ENCODE results near the gene ENAM. TPM values are rescaled to one million over a fixed set of nuclear protein-coding genes. Genes with fewer than 3 reads are reported as not detected.

Gene ENAM
- polyA plus RNA-seq (2013, experiment 1 of 4) = not detected
- polyA plus RNA-seq (2013, experiment 2 of 4) = not detected
- polyA plus RNA-seq (2013, experiment 3 of 4) = not detected
- not detected for polyA plus RNA-seq (2013, experiment 4 of 4)

GRCh38 chr4:70628444-70628843, at the start of gene ENAM:
ENAM (plus strand) TSS chr4:70628744; CDS start chr4:70629501, 757 bp downstream.
- 92 to 93% methylated on average over 2 of the region's 2 CpGs for WGBS, 2 experiments

GRCh38 chr4:70581980-70582379, 46.6 kb upstream of the ENAM start:
- H3K9me3 ChIP-seq (ENCODE audit: control insufficient read depth, low read length) = no peaks in the 10 kb centered on the region
- 95% methylated on average over 2 of the region's 2 CpGs for WGBS, 2 experiments
- H3K4me3 ChIP-seq (ENCODE audit: insufficient read depth, low read depth, low read length) = no peak overlapping the region
- H3K36me3 ChIP-seq (ENCODE audit: control insufficient read depth, insufficient read depth, low read length) = no peaks in the 10 kb centered on the region
- H3K27ac ChIP-seq (ENCODE audit: insufficient read depth, low read depth, low read length, poor library complexity, severe bottlenecking) = no peak overlapping the region
- H3K4me1 ChIP-seq (ENCODE audit: control insufficient read depth, insufficient read depth, low read length) = no peaks in the 10 kb centered on the region
- no peaks in the 10 kb centered on the region for H3K27me3 ChIP-seq (ENCODE audit: control insufficient read depth, insufficient read depth, low read length, poor library complexity, severe bottlenecking)

More at GRCh38 chr4:70628444-70628843, at the start of gene ENAM:
- no peaks in the 10 kb centered on the region for H3K27me3 ChIP-seq (ENCODE audit: control insufficient read depth, insufficient read depth, low read length, poor library complexity, severe bottlenecking)
- H3K9me3 ChIP-seq (ENCODE audit: control insufficient read depth, low read length) = no peaks in the 10 kb centered on the region
- H3K36me3 ChIP-seq (ENCODE audit: control insufficient read depth, insufficient read depth, low read length) = no peaks in the 10 kb centered on the region
- H3K27ac ChIP-seq (ENCODE audit: insufficient read depth, low read depth, low read length, poor library complexity, severe bottlenecking) = no peak within 1 kb of the TSS
- H3K4me3 ChIP-seq (ENCODE audit: insufficient read depth, low read depth, low read length) = no peak within 1 kb of the TSS
- no peaks in the 10 kb centered on the region for H3K4me1 ChIP-seq (ENCODE audit: control insufficient read depth, insufficient read depth, low read length)

GRCh38 chr4:70583952-70584834, 44.4 kb upstream of the ENAM start:
- no peak overlapping the region for H3K27ac ChIP-seq (ENCODE audit: insufficient read depth, low read depth, low read length, poor library complexity, severe bottlenecking)
- no peaks in the 10 kb centered on the region for H3K36me3 ChIP-seq (ENCODE audit: control insufficient read depth, insufficient read depth, low read length)
- WGBS, 2 experiments = 92 to 94% methylated on average over 9 of the region's 9 CpGs
- H3K4me1 ChIP-seq (ENCODE audit: control insufficient read depth, insufficient read depth, low read length) = no peaks in the 10 kb centered on the region
- no peak overlapping the region for H3K4me3 ChIP-seq (ENCODE audit: insufficient read depth, low read depth, low read length)
- H3K27me3 ChIP-seq (ENCODE audit: control insufficient read depth, insufficient read depth, low read length, poor library complexity, severe bottlenecking) = no peaks in the 10 kb centered on the region
- no peaks in the 10 kb centered on the region for H3K9me3 ChIP-seq (ENCODE audit: control insufficient read depth, low read length)

GRCh38 chr4:70586841-70587240, 41.7 kb upstream of the ENAM start:
- H3K9me3 ChIP-seq (ENCODE audit: control insufficient read depth, low read length) = no peaks in the 10 kb centered on the region
- 92% methylated on average over 1 of the region's 2 CpGs for WGBS, 2 experiments
- no peaks in the 10 kb centered on the region for H3K4me1 ChIP-seq (ENCODE audit: control insufficient read depth, insufficient read depth, low read length)
- H3K36me3 ChIP-seq (ENCODE audit: control insufficient read depth, insufficient read depth, low read length) = no peaks in the 10 kb centered on the region
- no peak overlapping the region for H3K27ac ChIP-seq (ENCODE audit: insufficient read depth, low read depth, low read length, poor library complexity, severe bottlenecking)
- no peak overlapping the region for H3K4me3 ChIP-seq (ENCODE audit: insufficient read depth, low read depth, low read length)
- H3K27me3 ChIP-seq (ENCODE audit: control insufficient read depth, insufficient read depth, low read length, poor library complexity, severe bottlenecking) = no peaks in the 10 kb centered on the region

- Histone ChIP-seq H3K4me1 (ENCODE audit: control insufficient read depth, insufficient read depth, low read length) (no peaks in the 10 kb centered on the region), H3K4me3 (ENCODE audit: insufficient read depth, low read depth, low read length) (no peak overlapping the region), H3K9me3 (ENCODE audit: control insufficient read depth, low read length) (no peaks in the 10 kb centered on the region), H3K27me3 (ENCODE audit: control insufficient read depth, insufficient read depth, low read length, poor library complexity, severe bottlenecking) (no peaks in the 10 kb centered on the region), H3K36me3 (ENCODE audit: control insufficient read depth, insufficient read depth, low read length) (no peaks in the 10 kb centered on the region), H3K27ac (ENCODE audit: insufficient read depth, low read depth, low read length, poor library complexity, severe bottlenecking) (no peak overlapping the region)
Measured at GRCh38 chr4:70589785-70590184, 38.8 kb upstream of the ENAM start.

GRCh38 chr4:70591955-70592582, 36.5 kb upstream of the ENAM start, which contains the start of gene AMBN:
AMBN (plus strand) TSS chr4:70592256; CDS start chr4:70592359, 103 bp downstream.
- no peaks in the 10 kb centered on the region for H3K36me3 ChIP-seq (ENCODE audit: control insufficient read depth, insufficient read depth, low read length)
- no peaks in the 10 kb centered on the region for H3K27me3 ChIP-seq (ENCODE audit: control insufficient read depth, insufficient read depth, low read length, poor library complexity, severe bottlenecking)
- no peaks in the 10 kb centered on the region for H3K9me3 ChIP-seq (ENCODE audit: control insufficient read depth, low read length)
- H3K4me3 ChIP-seq (ENCODE audit: insufficient read depth, low read depth, low read length) = no peak within 1 kb of the TSS
- no peaks in the 10 kb centered on the region for H3K4me1 ChIP-seq (ENCODE audit: control insufficient read depth, insufficient read depth, low read length)
- H3K27ac ChIP-seq (ENCODE audit: insufficient read depth, low read depth, low read length, poor library complexity, severe bottlenecking) = no peak within 1 kb of the TSS
- 88 to 89% methylated on average over 5 of the region's 5 CpGs for WGBS, 2 experiments

- H3K27ac ChIP-seq (ENCODE audit: insufficient read depth, low read depth, low read length, poor library complexity, severe bottlenecking) = no peak overlapping the region
- no peak overlapping the region for H3K4me3 ChIP-seq (ENCODE audit: insufficient read depth, low read depth, low read length)
- H3K36me3 ChIP-seq (ENCODE audit: control insufficient read depth, insufficient read depth, low read length) = no peaks in the 10 kb centered on the region
- no peaks in the 10 kb centered on the region for H3K27me3 ChIP-seq (ENCODE audit: control insufficient read depth, insufficient read depth, low read length, poor library complexity, severe bottlenecking)
- H3K4me1 ChIP-seq (ENCODE audit: control insufficient read depth, insufficient read depth, low read length) = no peaks in the 10 kb centered on the region
- no peaks in the 10 kb centered on the region for H3K9me3 ChIP-seq (ENCODE audit: control insufficient read depth, low read length)
Measured at GRCh38 chr4:70594196-70594595, 34.3 kb upstream of the ENAM start.

GRCh38 chr4:70600305-70600704, 28.2 kb upstream of the ENAM start:
- H3K4me3 ChIP-seq (ENCODE audit: insufficient read depth, low read depth, low read length) = no peak overlapping the region
- no peaks in the 10 kb centered on the region for H3K27me3 ChIP-seq (ENCODE audit: control insufficient read depth, insufficient read depth, low read length, poor library complexity, severe bottlenecking)
- 92 to 97% methylated on average over 2 to 3 of the region's 3 CpGs for WGBS, 2 experiments
- no peaks in the 10 kb centered on the region for H3K36me3 ChIP-seq (ENCODE audit: control insufficient read depth, insufficient read depth, low read length)
- no peaks in the 10 kb centered on the region for H3K9me3 ChIP-seq (ENCODE audit: control insufficient read depth, low read length)
- H3K27ac ChIP-seq (ENCODE audit: insufficient read depth, low read depth, low read length, poor library complexity, severe bottlenecking) = no peak overlapping the region
- no peaks in the 10 kb centered on the region for H3K4me1 ChIP-seq (ENCODE audit: control insufficient read depth, insufficient read depth, low read length)

- Histone ChIP-seq H3K36me3 (ENCODE audit: control insufficient read depth, insufficient read depth, low read length) (no peaks in the 10 kb centered on the region), H3K9me3 (ENCODE audit: control insufficient read depth, low read length) (no peaks in the 10 kb centered on the region), H3K4me1 (ENCODE audit: control insufficient read depth, insufficient read depth, low read length) (no peaks in the 10 kb centered on the region), H3K4me3 (ENCODE audit: insufficient read depth, low read depth, low read length) (no peak overlapping the region), H3K27me3 (ENCODE audit: control insufficient read depth, insufficient read depth, low read length, poor library complexity, severe bottlenecking) (no peaks in the 10 kb centered on the region), H3K27ac (ENCODE audit: insufficient read depth, low read depth, low read length, poor library complexity, severe bottlenecking) (no peak overlapping the region)
- 59 to 78% methylated on average over 3 to 5 of the region's 5 CpGs for WGBS, 2 experiments
Measured at GRCh38 chr4:70600977-70601376, 27.6 kb upstream of the ENAM start.

GRCh38 chr4:70601422-70602039, 27.0 kb upstream of the ENAM start:
- no peaks in the 10 kb centered on the region for H3K4me1 ChIP-seq (ENCODE audit: control insufficient read depth, insufficient read depth, low read length)
- H3K27ac ChIP-seq (ENCODE audit: insufficient read depth, low read depth, low read length, poor library complexity, severe bottlenecking) = no peak overlapping the region
- H3K9me3 ChIP-seq (ENCODE audit: control insufficient read depth, low read length) = no peaks in the 10 kb centered on the region
- no peaks in the 10 kb centered on the region for H3K27me3 ChIP-seq (ENCODE audit: control insufficient read depth, insufficient read depth, low read length, poor library complexity, severe bottlenecking)
- no peak overlapping the region for H3K4me3 ChIP-seq (ENCODE audit: insufficient read depth, low read depth, low read length)
- WGBS, 2 experiments = 41 to 53% methylated on average over 3 to 5 of the region's 5 CpGs
- H3K36me3 ChIP-seq (ENCODE audit: control insufficient read depth, insufficient read depth, low read length) = no peaks in the 10 kb centered on the region

Measured in ectodermal cell (in vitro differentiated cells).